CD4-positive, alpha-beta T cell treated with Interleukin-21 for 1 hour (primary cell): ENCODE data around the gene TPO.

ENCODE experiments used
- DNase-seq: peaks from one replicate; pipeline ENCODE4 v3.0.0-alpha.2; 2020

TPO gene

GRCh38 chr2:1453561-1453960 lies 40.3 kb downstream of the TPO start:
- no peak for DNase-seq

GRCh38 chr2:1454346-1454745 lies 41.1 kb downstream of the TPO start:
- DNase-seq, result no peak

DNA sequence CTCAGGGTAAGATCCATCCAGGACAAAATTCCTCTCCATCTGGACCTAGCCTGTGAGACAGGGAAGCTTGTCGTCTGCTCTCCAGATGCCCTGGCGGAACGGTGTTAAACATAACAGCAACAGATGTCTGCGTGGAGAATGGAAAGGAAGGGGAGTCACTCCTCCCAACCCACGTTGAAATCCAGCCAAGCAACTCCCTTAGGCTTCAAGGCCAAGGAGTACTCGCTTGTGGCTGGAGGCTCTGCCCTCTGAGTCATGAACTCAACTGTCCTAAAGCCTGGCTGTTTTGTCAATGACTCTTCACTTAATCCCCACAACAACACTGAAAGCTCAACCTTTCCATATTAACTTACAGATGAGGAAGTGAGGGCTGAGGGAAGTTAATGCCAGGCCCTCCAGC lies 42.2 kb downstream of the TPO start:
- no peak for DNase-seq

GRCh38 chr2:1458432-1458831 lies 45.2 kb downstream of the TPO start:
- no peak for DNase-seq

- no peak for DNase-seq
These were observed 46.5 kb downstream of the TPO start for GRCh38 chr2:1459727-1460126.

DNA sequence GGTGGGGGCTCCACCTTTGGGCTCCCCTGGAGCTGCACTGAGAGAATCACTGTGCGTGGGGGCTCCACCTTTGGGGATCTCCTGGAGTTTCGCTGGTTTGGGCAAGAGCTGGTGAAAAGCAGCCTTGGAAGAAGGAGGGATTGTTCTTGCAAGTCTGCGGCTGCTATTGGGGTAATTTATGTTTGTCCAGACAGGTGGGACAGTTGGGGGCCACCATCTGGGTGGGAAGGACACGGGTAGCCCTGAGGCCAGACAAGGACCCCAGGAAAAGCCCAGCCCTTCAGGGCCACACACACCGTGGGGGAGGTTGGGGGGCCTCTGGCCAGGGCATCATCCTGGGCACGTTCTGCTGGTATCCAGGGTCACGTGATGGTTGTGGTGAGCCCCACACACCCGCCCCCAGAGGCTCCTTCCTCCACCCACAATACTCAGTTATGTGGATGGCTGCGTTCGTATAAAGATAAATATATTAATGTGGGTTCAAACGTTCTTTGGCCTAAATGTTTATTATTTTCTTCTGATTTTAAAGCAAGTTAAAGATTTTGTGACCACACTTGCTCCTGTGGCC lies 47.7 kb downstream of the TPO start:
- no peak for DNase-seq

DNA sequence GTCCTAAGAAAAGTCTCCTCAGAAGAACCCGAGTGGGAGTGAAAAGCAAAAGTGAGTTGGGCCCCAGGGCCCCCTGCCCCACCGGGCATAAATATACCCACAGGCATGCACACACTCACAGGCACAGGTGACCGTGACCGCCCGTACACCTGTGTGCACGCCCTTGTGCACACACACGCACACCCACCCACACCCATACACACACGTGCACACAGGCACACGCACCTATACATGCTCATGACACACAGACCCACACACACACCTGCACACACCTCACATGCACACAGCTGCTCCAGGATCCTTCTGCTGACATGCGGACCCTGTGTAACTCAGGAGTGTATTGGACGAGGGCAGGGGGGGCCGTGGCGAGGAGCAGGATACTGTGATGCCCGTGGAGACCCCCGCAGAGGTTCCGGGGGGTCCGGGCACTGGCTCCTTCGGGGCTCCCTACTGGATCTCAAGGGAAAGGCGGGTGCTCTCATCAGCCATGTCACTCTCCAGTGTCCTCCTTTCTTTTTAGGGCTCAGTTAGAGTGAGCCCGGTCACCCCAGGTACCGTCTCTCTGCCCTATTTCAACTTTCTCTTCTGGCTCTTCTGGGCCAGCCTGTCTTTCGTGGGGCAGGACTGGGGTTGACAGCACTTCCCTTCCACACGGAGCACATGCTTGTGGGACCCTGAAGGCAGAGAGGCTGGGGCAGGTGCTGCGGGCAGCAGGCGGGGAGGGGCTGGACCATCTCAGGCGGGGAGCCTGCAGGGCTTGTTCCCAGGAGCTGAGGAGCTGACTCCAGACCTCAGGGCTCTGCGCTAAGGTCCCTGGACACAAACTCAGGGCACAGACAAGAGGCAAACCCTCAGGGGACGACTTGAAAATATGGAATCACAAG lies 48.5 kb downstream of the TPO start:
- no peak for DNase-seq

GRCh38 chr2:1462994-1463393 lies 49.7 kb downstream of the TPO start:
- no peak for DNase-seq

DNA sequence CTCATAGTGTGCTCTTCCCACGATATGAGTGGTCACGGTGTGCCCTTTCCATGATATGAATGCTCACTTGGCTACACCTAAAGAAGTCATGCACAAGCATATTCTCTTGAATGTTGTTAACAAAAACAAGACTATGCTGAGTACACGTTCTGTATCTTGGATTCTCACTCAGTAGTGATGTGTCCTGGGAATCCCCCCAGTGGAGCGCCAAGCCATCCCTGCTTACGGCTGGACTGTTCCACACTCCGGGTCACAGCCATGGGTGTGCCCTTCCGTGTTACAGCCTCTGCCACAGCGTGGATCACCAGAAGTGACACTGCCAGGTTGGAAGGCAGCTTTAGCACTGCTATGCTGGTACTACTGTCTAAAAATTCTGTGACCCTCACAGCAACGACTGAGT lies 59.1 kb downstream of the TPO start:
- no peak for DNase-seq

- DNase-seq, result no peak
These were observed 63.4 kb downstream of the TPO start for GRCh38 chr2:1476617-1477195.

DNA sequence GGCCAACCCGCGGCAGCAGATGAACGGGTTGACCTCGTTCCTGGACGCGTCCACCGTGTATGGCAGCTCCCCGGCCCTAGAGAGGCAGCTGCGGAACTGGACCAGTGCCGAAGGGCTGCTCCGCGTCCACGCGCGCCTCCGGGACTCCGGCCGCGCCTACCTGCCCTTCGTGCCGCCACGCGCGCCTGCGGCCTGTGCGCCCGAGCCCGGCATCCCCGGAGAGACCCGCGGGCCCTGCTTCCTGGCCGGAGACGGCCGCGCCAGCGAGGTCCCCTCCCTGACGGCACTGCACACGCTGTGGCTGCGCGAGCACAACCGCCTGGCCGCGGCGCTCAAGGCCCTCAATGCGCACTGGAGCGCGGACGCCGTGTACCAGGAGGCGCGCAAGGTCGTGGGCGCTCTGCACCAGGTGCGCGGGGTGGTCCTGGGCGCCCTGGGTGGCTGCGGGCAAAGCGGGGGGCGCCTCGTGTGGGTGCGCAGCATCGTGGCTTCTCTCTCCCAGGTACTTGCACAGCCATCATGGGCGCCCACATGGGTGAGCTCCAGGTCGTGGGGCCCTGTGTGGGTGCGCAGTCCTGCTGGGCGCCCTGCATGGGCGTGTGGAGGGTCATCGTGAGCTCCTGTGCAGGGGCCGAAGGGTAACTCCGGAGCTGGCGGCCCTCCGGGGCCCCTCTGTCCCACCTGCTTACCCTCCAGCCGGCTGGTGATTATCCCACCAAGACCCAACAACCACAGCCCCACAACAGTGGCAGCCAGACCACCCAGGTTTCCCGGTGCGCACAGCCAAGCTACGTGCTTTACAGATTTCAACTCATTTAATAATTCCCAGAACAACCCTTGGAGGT lies 64.2 kb downstream of the TPO start:
- DNase-seq, result no peak

DNA sequence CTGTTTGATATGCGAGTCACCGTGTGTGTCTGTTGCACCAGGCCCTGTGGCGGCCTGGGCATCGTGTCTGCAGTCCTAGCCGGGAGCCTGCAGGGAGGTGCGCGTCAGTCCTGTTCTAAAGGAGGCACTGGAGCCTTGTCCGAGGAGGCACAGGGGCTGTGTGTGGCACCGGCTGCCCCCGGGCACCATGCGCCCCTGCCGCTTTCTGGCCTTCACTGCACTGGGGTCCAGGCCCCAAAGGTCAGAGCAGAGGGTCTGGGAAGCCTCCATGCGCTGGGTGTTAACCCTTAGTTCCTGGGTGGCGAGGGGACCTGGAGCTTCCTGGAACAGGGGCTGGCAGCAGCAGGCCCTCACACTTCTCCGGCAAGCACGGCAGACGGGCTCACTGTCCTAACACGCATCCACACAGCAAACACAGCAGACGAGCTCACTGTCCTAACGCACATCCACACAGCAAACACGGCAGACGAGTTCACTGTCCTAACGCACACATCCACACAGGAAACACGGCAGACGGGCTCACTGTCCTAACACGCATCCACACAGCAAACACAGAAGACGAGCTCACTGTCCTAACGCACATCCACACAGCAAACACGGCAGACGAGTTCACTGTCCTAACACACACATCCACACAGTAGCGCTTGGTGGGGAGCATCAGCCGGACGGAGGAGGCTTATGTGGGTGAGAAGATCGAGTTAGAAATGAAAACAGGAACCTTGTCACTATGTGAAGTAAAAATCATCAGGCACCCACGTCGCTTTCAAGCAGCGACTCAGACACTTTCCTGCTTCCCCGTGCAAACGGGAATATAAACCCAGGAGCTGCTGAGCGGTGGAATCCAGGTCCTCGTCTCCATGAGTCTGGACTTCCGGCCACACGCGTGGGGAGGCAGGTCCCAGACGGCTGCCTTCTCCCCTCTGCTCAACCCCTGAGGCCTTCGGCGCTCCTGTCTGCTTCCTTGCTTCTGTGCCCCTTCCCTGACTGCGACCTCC lies 65.3 kb downstream of the TPO start:
- DNase-seq, result no peak

DNA sequence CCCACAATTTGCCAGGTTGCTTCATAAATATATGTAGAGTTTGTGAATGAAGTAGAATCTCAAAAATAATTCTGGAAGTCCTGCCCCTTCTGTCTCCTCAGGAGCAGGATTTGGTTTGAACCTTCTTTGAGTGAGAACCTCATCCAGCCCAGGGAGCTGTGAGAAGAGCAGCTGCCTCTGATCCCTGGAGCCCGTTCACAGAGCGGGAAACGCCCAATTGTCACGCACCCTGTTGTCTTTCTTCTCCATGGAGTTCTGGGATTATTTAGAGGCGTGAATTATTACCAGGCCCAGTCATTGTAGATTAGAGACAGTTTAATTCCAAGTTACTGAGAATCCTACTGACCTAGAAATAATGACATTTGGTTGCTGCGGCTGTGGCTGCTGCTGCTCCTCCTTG lies 66.1 kb downstream of the TPO start:
- no peak for DNase-seq

GRCh38 chr2:1480671-1481076 lies 67.4 kb downstream of the TPO start:
- DNase-seq, result no peak

- no peak for DNase-seq
These were observed 68.4 kb downstream of the TPO start for GRCh38 chr2:1481406-1482252.

- DNase-seq, result no peak
These were observed 69.0 kb downstream of the TPO start for GRCh38 chr2:1482253-1482675.

- no peak for DNase-seq
These were observed 69.7 kb downstream of the TPO start for GRCh38 chr2:1482981-1483380.

DNA sequence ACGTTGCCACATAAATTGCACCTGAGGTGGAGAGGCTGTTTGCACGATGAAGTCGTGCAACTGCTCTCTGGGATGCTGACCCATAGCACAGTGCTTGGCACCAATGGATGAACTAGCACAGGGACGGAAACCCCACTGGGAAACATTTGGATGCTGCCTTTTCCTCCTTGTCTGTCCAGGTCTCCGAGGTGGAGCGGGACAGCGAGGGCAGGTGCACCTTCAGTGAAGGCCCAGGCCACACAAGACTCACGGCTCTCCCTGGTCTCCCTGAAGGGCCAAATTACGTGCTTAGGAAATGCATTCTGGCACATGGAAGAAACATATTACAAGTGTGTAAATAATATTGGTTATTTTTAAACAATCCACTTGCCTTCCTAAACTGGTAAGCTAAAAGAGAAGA lies 70.3 kb downstream of the TPO start:
- no peak for DNase-seq

DNA sequence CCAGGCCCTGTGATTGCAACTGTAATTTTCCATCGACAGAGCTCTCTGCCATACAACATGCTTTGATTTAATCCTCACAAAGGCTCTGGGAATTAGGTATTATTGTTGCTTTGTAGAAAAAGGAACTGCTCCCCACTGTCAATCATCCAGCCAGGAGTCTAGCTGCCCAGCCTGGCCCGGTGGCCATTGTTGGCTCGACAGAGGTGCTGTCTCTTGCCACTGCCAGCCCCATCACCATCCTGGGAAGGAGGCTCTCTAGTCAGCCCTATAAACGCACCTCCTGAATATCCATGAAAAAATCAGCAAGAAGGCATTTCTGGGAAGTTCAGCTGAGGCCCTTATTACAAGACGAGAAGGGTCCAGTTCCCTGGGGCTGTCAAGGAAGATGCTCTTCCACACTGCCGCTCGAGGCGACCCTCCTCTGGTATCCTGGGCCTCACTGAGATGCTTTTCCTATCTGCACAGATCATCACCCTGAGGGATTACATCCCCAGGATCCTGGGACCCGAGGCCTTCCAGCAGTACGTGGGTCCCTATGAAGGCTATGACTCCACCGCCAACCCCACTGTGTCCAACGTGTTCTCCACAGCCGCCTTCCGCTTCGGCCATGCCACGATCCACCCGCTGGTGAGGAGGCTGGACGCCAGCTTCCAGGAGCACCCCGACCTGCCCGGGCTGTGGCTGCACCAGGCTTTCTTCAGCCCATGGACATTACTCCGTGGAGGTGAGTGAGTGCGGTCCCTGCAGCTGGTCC lies 71.0 kb downstream of the TPO start:
- no peak for DNase-seq

DNA sequence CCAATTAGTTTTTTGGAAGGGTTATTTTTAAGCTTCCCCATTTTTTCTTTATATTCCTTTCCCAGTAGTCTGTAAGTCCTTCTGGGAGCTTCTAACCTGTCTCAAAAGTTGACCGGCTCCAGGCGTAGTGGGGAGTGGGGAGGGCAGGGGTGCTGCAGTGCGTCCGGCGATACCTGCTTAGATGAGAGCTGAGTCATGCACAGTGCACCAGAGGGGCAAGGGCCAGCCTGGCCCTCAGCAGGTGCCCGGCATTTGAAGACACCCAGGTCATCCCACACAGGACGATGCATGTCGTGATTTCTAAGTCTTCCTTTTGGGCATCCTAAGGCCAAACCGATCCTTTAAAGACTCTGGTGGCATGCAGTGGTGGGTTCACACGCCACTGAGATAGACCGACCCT lies 73.4 kb downstream of the TPO start:
- no peak for DNase-seq
